Tibial nerve (tissue), 4 donors: Measurements from ENCODE around the gene GLYATL1B.
"Not testable (repeated sequence)": the region's sequence is repeated elsewhere in the genome, so short reads cannot be mapped to it uniquely, and the experiment has no call there.

Experiments
- EP300 ChIP-seq, 2 donors: sonication (generic); formaldehyde crosslinking; IDR thresholded peaks; one replicate each; pipeline ENCODE4 v1.6.1; 2017; ENCODE audit warnings: antibody characterized with exemption in 2 of 2, mild to moderate bottlenecking in 1 of 2
- POLR2A ChIP-seq, 2 donors: fragments of 450-650 bp; IDR thresholded peaks; one replicate each; pipeline ENCODE4 v1.6.1; 2017; ENCODE audit warnings: antibody characterized with exemption in 2 of 2, mild to moderate bottlenecking in 2 of 2, moderate library complexity in 2 of 2
- TF ChIP-seq, protein P1 (sequence below), 5 experiments: fragments of 200-600 bp in 3 of 5; fragments of 450-650 bp in 2 of 5; sonication (generic) in 3 of 5; IDR thresholded peaks; one replicate each; pipeline ENCODE4 v1.5.1; 2016 to 2019; ENCODE audit warnings: antibody characterized with exemption in 5 of 5, mild to moderate bottlenecking in 3 of 5, moderate library complexity in 2 of 5

DNA sequence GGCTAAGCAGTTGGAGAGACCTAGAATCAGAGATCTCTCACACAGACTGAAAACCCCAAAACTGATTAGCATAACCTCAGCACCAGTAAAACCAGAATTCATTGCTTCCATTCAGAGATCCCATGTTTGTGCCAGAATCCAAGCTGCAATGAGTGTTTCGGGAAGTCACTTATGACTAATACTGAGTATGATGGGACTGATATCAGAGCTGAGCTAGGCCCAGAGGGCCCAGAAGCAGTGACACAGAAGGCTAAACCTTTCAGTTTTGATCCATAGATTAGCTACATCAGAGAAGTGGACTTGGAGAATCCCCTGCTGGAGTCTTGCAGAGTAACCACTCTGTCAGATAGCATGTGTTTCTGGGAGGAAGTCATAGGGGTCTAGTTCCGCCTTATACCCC lies 49.6 kb upstream of the GLYATL1B start:
- TF ChIP-seq, protein P1, sequence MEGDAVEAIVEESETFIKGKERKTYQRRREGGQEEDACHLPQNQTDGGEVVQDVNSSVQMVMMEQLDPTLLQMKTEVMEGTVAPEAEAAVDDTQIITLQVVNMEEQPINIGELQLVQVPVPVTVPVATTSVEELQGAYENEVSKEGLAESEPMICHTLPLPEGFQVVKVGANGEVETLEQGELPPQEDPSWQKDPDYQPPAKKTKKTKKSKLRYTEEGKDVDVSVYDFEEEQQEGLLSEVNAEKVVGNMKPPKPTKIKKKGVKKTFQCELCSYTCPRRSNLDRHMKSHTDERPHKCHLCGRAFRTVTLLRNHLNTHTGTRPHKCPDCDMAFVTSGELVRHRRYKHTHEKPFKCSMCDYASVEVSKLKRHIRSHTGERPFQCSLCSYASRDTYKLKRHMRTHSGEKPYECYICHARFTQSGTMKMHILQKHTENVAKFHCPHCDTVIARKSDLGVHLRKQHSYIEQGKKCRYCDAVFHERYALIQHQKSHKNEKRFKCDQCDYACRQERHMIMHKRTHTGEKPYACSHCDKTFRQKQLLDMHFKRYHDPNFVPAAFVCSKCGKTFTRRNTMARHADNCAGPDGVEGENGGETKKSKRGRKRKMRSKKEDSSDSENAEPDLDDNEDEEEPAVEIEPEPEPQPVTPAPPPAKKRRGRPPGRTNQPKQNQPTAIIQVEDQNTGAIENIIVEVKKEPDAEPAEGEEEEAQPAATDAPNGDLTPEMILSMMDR (IDR thresholded peaks at IDR 0.05), result not testable (repeated sequence)
- not testable (repeated sequence) for TF ChIP-seq POLR2A, EP300 (IDR thresholded peaks at IDR 0.05)
